ENCODE measurements around the gene ZNF30. TPM values are rescaled to one million over a fixed set of nuclear protein-coding genes. Genes with fewer than 3 reads are reported as not detected.
A peak's percentile ranks its signal among the peaks of the same experiment; 100 is the strongest.
"Not testable (repeated sequence)": the region's sequence is repeated elsewhere in the genome, so short reads cannot be mapped to it uniquely, and the experiment has no call there.

ZNF30 gene
- total RNA-seq (2014; rRNA removed; shearing (Covaris generic)): 4.1 and 4.5 TPM in 2 replicates

DNA sequence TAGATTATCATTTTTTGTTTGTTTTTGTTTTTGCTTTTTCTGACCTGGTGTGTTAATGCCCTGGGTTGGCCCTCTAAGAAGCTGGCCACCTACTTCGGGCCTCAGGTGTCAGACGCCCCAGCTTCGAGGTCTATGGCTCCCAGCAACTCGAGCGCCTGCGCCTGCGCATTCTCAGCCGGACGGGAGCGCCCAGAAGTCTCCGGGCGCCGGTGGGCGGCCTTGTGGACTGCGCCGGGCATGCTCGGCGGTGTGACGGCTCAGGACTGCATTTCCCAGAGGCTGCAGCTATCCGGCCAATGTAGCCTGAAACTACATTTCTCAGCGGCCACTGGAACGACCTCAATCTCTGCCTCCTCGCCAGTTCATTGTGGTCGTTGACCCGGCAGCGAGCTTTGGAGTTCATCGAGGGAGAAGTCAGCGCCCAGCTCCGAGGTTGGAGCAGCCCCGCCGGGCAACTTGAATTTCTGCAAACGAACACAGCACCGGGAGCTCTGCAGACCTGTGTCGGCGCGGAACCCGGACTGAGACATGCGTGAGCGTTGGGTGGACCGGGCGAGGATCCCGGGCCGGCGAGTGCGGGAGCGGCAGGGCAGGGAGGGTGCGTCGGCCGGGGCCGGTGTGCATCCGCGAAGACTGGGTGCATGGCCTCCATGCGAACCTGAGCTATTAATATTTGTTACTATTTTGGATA is at the start of gene ZNF30:
ZNF30 (plus strand) TSS at position 219 of the 691 bp plus-strand sequence. CDS start 3,045 bp downstream, outside the sequence.
- DNase-seq (ENCODE audit: low read depth): peak; percentile 91

GRCh38 chr19:34879563-34879962 is 47.1 kb upstream of the ZNF30 start:
- DNase-seq (ENCODE audit: low read depth): no peak

DNA sequence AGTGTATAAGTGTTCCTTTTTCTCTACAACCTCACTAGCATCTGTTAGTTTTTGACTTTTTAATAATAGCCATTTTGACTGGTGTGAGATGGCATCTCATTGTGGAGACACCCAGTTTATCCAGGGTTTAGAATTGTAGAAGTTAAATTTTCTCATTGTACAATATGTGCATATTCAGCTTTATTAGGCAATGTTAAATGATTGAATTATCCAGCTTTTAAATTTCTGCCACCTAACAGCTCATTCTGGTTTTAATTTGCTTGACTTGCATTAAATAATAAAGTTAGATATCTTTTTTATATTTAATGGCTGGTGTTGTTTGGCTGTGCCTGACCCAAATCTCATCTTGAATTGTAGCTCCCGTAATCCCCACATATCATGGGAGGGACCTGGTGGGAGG is 46.7 kb upstream of the ZNF30 start:
- no peak for DNase-seq (ENCODE audit: low read depth)

DNA sequence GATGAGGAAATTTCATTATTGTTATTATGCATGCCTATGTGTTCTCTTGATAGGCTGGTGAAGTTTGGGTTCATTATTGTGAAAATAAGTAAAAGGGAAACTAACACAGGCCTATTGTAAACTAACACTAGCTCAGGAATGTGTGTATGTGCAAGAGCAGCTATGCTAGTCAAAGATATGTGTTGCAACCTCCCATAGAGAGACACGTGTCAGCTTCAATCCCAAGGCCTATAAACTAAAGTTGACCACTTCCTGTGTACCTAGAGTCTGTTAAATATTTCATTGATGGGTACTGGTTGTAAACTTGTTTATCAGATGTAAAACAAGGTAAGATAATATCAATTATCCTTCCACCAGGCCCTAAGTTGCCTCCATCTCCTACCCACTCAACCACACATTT is 44.7 kb upstream of the ZNF30 start:
- DNase-seq (ENCODE audit: low read depth): peak; percentile 9

GRCh38 chr19:34888091-34888490 is 38.6 kb upstream of the ZNF30 start:
- DNase-seq (ENCODE audit: low read depth): no peak

GRCh38 chr19:34900245-34900644 is 26.5 kb upstream of the ZNF30 start:
- DNase-seq (ENCODE audit: low read depth): no peak

- no peak for DNase-seq (ENCODE audit: low read depth)
These were observed 21.8 kb upstream of the ZNF30 start for GRCh38 chr19:34904664-34905527.

DNA sequence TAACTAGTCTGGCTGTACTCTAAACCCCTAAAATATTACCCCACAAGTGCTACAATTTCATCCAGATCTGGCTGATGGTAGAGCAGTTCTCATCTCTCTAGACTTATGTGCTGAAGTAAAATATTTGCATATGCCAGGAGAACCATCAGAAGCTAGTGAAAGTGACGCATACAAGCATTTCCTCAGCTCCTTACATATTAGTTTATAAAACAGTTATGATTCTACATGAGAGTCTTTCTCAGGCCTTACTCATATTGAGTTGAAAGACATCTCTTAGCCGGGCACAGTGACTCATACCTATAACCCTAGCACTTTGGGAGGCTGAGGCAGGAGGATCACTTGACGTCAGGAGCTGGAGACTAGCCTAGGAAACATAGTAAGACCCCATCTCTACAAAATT is 15.9 kb upstream of the ZNF30 start:
- no peak for DNase-seq (ENCODE audit: low read depth)

DNA sequence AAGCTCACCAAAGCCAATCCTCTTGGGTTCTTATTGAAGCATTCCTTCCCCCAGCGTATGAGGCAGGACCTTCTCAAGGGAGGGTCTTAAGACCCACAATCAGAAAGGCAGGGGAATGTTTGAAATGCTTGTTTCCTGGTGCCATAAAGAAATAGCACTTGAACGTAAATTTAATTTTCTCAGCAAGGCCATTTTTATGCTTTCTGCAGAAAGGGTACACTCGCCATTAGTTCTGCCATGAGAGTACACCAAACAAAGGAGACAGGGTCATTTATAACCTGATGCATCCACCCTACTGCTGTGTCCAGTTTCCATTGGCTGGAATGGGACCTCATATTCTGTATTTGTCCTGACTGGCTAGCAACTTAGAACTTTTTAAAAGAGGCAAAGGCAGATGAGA is 9.6 kb upstream of the ZNF30 start:
- not testable (repeated sequence) for DNase-seq (ENCODE audit: low read depth)

- no peak for DNase-seq (ENCODE audit: low read depth)
These were observed 8.5 kb upstream of the ZNF30 start for GRCh38 chr19:34918190-34918589.

GRCh38 chr19:34920090-34920786 is 6.5 kb upstream of the ZNF30 start:
- DNase-seq (ENCODE audit: low read depth): not testable (repeated sequence)

DNA sequence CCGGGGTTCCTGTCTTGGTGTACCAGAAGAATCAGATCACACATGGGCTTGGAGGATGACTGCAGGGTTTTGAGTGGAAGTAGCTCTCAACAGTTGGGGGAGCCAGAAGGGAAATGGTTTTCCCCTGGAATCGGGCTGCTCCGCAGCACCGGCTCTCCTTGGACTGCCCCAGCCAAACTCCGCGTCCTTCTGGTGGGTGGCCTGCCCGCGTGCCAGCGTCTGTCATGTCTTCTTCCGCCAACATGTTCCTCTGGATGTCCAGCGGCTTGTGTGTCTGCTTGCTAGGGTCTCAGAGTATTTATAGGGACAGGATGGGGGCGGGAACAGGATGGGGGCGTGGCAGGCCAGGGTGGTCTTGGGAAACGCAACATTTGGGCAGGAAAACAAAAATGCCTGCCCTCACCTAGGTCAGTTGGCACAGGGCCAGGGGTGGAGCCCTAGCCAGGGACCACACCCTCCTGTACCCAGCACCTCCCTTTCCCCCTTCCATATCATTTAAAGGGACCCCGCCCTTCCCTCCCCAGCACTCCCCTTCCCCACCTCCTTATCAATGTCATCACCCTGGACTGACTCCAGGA is 1.3 kb upstream of the ZNF30 start:
- DNase-seq (ENCODE audit: low read depth): no peak

- no peak for DNase-seq (ENCODE audit: low read depth)
These were observed 380 bp upstream of the ZNF30 start for GRCh38 chr19:34926361-34926684.

DNA sequence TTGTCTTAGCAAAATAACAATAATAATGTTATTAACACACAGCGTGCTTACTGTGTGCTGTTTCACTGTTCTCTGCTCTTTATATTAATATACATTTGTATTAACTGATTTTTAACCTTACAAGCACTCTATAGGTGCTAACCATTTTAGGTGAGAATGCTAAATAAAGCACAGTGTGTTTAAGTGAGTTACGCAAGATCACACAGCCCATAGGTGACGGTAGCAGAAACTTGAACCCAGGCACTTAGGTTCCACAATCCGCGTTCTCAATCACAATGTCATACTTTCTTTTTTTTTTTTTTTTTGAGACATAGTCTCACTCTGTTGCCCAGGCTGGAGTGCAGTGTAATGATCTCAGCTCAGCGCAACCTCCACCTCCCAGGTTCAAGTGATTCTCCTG is 5.8 kb downstream of the ZNF30 start:
- DNase-seq (ENCODE audit: low read depth): no peak

GRCh38 chr19:34936184-34936583 is 9.5 kb downstream of the ZNF30 start:
- DNase-seq (ENCODE audit: low read depth): no peak

GRCh38 chr19:34938886-34939285 is 12.2 kb downstream of the ZNF30 start:
- no peak for DNase-seq (ENCODE audit: low read depth)

GRCh38 chr19:34943861-34944573 is 17.3 kb downstream of the ZNF30 start:
- no peak for DNase-seq (ENCODE audit: low read depth)

GRCh38 chr19:34953092-34953491 is 26.4 kb downstream of the ZNF30 start:
- DNase-seq (ENCODE audit: low read depth): no peak

DNA sequence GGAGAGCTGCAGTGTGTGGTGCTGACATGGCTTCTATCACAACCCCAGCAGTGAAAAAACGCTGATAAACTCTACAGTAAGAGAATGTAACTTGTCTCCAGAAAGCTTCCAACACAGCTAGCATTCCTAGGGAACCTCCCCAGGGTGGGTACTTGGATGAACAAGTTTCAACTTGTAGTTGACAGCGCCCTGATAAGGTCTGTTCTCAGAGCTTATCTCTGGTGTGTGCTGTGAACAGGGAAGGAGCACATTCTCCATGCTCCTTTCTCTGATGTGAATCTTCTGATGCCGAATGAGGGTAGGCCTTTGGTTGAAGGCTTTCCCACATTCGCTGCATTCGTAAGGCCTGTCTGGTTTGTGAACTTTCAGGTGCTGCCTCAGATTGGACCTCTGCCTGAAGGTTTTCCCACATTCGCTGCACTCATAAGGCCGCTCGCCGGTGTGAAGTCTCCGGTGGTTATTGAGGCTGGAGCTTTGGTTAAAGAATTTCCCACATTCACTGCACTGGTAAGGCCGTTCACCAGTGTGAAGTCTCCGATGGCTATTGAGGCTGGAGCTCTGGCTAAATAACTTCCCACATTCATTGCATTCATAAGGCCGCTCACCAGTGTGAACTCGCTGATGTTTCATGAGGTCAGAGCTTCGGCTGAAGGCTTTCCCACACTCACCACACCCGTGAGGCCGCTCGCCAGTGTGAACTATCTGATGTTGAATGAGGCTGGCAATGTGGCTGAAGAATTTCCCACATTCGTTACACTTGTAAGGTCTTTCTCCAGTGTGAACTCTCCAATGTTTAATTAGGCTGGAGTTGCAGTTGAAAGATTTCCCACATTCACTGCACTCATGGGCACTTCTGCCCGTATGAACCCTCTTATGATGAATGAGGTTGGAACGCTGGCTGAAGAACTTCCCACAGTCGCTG is 31.4 kb downstream of the ZNF30 start:
- DNase-seq (ENCODE audit: low read depth): no peak

- no peak for DNase-seq (ENCODE audit: low read depth)
These were observed 32.3 kb downstream of the ZNF30 start for GRCh38 chr19:34959021-34959420.

Measured in RPMI7951 (cell line).